Mesothelial cell of epicardium (in vitro differentiated cells): ENCODE data around the gene ZMIZ2. TPM values are rescaled to one million over a fixed set of nuclear protein-coding genes. Genes with fewer than 3 reads are reported as not detected.

Experiments used
- DNase-seq, 2 experiments: peaks; one replicate each; pipeline ENCODE4 v3.0.0; 2021; ENCODE audit warnings: low spot score in 2 of 2; ENCODE audit not compliant: unreplicated experiment in 2 of 2
- H3K27ac Mint-ChIP-seq: 2 replicates; pipeline ENCODE4 v1.8.0; 2021; ENCODE audit warnings: mixed read lengths
- H3K27me3 Mint-ChIP-seq: 2 replicates; pipeline ENCODE4 v1.8.0; 2021; ENCODE audit warnings: low read depth, mixed read lengths
- H3K36me3 Mint-ChIP-seq: 2 replicates; pipeline ENCODE4 v1.8.0; 2021; ENCODE audit warnings: mixed read lengths
- H3K4me1 Mint-ChIP-seq: 2 replicates; pipeline ENCODE4 v1.8.0; 2021; ENCODE audit warnings: mixed read lengths
- H3K4me3 Mint-ChIP-seq: 2 replicates; pipeline ENCODE4 v1.8.0; 2021; ENCODE audit warnings: mild to moderate bottlenecking, moderate library complexity, mixed read lengths
- H3K9me3 Mint-ChIP-seq: 2 replicates; pipeline ENCODE4 v1.8.0; 2021; ENCODE audit warnings: mixed read lengths
- total RNA-seq: library from RNA; stranded (reverse); gene quantifications from 3 replicates; pipeline ENCODE4 v1.2.1, GENCODE V29; 2021
- TF ChIP-seq, protein P1 (sequence below): fragments of 200-600 bp; sonication (generic); IDR thresholded peaks from one replicate; pipeline ENCODE4 v1.5.0; 2021; ENCODE audit warnings: antibody characterized with exemption; ENCODE audit not compliant: unreplicated experiment

Gene ZMIZ2
- total RNA-seq, 1 donor from 2014 or later, result 164 TPM

DNA sequence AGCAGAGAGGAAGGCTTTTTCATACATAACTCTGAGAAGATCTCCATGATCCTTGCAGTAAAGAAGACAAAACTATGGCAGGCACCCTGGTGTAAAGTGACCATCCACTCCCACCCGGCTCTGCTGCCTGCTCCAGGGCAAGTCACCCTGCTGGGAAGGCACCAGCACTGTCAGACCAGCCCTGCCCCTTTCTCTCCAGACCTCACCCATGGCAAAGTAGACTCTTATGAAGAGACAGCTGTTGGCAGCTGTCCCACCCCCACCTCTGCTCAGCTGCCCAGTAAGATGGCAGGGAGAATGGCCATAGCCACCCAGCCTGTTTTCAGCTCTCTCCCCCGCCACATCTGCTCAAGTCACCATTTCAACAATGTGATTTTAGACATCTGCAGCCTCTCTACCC, 8.6 kb upstream of the ZMIZ2 start:
- Mint-ChIP-seq H3K4me1 (peaks cover 10% of the 10 kb centered on the region), H3K27me3 (no peaks in the 10 kb centered on the region), H3K4me3 (no peak overlapping the region), H3K36me3 (no peaks in the 10 kb centered on the region), H3K9me3 (no peaks in the 10 kb centered on the region), H3K27ac (no peak overlapping the region)
- DNase-seq, result no peak
- TF ChIP-seq, protein P1, sequence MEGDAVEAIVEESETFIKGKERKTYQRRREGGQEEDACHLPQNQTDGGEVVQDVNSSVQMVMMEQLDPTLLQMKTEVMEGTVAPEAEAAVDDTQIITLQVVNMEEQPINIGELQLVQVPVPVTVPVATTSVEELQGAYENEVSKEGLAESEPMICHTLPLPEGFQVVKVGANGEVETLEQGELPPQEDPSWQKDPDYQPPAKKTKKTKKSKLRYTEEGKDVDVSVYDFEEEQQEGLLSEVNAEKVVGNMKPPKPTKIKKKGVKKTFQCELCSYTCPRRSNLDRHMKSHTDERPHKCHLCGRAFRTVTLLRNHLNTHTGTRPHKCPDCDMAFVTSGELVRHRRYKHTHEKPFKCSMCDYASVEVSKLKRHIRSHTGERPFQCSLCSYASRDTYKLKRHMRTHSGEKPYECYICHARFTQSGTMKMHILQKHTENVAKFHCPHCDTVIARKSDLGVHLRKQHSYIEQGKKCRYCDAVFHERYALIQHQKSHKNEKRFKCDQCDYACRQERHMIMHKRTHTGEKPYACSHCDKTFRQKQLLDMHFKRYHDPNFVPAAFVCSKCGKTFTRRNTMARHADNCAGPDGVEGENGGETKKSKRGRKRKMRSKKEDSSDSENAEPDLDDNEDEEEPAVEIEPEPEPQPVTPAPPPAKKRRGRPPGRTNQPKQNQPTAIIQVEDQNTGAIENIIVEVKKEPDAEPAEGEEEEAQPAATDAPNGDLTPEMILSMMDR, result no peak

DNA sequence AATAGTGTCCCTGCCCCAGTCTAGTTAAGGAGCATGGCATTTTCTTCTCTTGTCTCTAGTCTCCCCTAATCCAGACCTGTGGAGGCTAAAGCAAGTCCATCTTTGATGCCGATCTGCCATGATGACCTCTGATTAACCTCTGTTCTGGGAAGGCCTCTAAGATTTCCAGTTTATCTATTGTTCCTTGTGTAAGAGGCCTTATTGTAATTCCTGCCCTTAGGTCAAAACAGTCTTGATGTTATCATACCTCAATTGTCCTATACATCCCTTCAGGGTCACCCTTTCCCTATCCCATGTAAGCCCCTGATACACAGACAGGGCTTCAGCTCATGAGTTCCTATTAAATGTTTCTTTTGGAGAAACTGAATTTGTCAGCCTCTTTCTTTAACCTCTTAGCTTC, 4.9 kb upstream of the ZMIZ2 start:
- no peak for DNase-seq
- Mint-ChIP-seq H3K4me1 (peaks cover 15% of the 10 kb centered on the region), H3K27ac (peak overlapping the region; percentile 66), H3K27me3 (no peaks in the 10 kb centered on the region), H3K36me3 (no peaks in the 10 kb centered on the region), H3K9me3 (no peaks in the 10 kb centered on the region), H3K4me3 (no peak overlapping the region)
- TF ChIP-seq, protein P1, result no peak

DNA sequence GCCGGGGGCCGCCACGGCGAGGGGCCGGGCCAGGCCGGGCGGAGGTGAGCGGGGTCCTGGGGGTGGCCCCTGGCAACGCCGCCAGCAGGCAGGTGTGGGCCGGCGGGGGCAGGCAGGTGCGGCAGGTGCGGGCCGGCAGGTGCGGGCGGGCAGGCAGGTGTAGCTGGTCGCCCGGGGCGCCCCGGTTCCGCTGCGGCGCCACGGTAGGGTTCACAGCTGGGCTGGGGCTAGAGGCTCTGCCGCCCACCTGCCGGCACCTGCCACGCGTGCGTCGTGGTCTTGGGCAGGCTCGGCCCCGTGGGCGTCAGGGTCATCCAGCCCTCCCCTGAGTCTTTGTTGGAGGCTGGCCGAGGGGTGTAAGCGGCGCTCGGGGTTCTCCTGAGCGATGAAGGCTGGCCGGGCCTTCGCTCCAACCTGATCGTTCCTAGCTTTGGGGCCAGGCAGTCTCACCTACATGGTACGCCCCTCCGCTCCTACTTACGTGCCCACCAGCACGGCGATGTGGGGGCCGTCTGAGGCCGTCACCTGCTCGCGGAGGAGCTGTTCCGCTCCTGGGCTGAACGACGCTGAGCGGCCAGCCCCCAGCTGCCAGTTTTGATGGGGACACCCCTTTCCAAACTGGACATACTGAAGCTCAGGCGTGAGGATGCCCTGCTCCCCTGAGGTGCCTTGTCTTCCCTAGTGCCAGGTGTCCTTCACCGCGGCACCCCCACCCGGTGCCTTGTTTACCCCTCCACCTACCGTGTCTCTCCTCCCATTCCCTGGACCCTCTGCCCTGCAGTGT, 493 bp downstream of the ZMIZ2 start:
- H3K9me3 Mint-ChIP-seq, result peaks cover 3% of the 10 kb centered on the region
- H3K36me3 Mint-ChIP-seq, result peaks cover 10% of the 10 kb centered on the region
- H3K27ac Mint-ChIP-seq, result peak overlapping the region; percentile 60
- H3K27me3 Mint-ChIP-seq, result no peaks in the 10 kb centered on the region
- TF ChIP-seq, protein P1, result no peak
- peak overlapping the region; percentile 69 for H3K4me3 Mint-ChIP-seq
- H3K4me1 Mint-ChIP-seq, result peaks cover 27% of the 10 kb centered on the region
- no peak for DNase-seq

DNA sequence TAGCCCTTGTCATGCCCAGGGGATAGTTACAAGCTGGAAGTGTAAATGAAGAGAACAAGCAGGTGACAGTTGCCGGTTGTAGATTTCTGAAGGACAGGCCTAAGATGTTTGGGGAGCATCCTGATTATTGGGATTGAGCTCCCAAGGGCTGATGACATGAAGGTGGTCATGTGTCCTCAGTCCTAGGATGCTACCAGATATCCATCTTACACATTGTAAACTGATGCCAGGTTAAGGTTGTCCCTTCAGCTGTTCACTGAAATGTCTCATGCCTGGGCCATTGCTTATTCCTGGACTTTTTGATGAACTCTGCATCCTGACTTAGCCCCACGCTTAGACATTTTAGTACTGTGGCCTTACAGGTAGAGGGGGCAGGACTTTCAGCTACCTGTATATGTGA, 1.3 kb downstream of the ZMIZ2 start:
- Mint-ChIP-seq H3K9me3 (peaks cover 3% of the 10 kb centered on the region), H3K27ac (peak overlapping the region; percentile 60), H3K36me3 (peaks cover 10% of the 10 kb centered on the region)

GRCh38 chr7:44750424-44750823, 1.8 kb downstream of the ZMIZ2 start:
- Mint-ChIP-seq H3K27me3 (no peaks in the 10 kb centered on the region), H3K9me3 (peaks cover 3% of the 10 kb centered on the region), H3K27ac (peak overlapping the region; percentile 6), H3K4me1 (peaks cover 31% of the 10 kb centered on the region), H3K4me3 (peak overlapping the region; percentile 69), H3K36me3 (peaks cover 10% of the 10 kb centered on the region)
- no peak for DNase-seq
- TF ChIP-seq, protein P1, result no peak

More for the DNA sequence above, 1.3 kb downstream of the ZMIZ2 start:
- no peaks in the 10 kb centered on the region for H3K27me3 Mint-ChIP-seq
- DNase-seq, result no peak
- peaks cover 30% of the 10 kb centered on the region for H3K4me1 Mint-ChIP-seq
- TF ChIP-seq, protein P1, result no peak
- peak overlapping the region; percentile 69 for H3K4me3 Mint-ChIP-seq
